WERI-Rb-1 (cell line): Measurements from ENCODE around the gene KDM4B.

Source experiments
- DNase-seq: peaks from one replicate; pipeline ENCODE4 v3.0.0-alpha.2; 2020
- H3K27ac ChIP-seq: fragments of 250-450 bp; sonication (Bioruptor Pico); 2 replicates; pipeline ENCODE4 v1.5.1; 2020; ENCODE audit warnings: mild to moderate bottlenecking, moderate library complexity
- H3K27me3 ChIP-seq: fragments of 250-450 bp; sonication (Bioruptor Pico); 2 replicates; pipeline ENCODE4 v1.5.1; 2021; ENCODE audit warnings: mild to moderate bottlenecking, low read depth, moderate library complexity; ENCODE audit not compliant: insufficient read depth, severe bottlenecking
- H3K36me3 ChIP-seq: fragments of 250-450 bp; sonication (Bioruptor Pico); 2 replicates; pipeline ENCODE4 v1.5.1; 2020; ENCODE audit warnings: mild to moderate bottlenecking, moderate library complexity
- H3K4me3 ChIP-seq: 2 replicates; pipeline ENCODE4 v1.5.1; 2011; ENCODE audit warnings: low read depth, mild to moderate bottlenecking, control low read depth, low read length
- H3K9me3 ChIP-seq: fragments of 250-450 bp; sonication (Bioruptor Pico); 2 replicates; pipeline ENCODE4 v1.5.1; 2021; ENCODE audit warnings: mild to moderate bottlenecking, moderate library complexity; ENCODE audit not compliant: severe bottlenecking
- TF ChIP-seq, protein P1 (sequence below): IDR thresholded peaks from 2 replicates; pipeline ENCODE4 v1.5.1; 2011; ENCODE audit warnings: low read depth, mild to moderate bottlenecking, control low read depth, inconsistent platforms, low read length

Gene KDM4B

DNA sequence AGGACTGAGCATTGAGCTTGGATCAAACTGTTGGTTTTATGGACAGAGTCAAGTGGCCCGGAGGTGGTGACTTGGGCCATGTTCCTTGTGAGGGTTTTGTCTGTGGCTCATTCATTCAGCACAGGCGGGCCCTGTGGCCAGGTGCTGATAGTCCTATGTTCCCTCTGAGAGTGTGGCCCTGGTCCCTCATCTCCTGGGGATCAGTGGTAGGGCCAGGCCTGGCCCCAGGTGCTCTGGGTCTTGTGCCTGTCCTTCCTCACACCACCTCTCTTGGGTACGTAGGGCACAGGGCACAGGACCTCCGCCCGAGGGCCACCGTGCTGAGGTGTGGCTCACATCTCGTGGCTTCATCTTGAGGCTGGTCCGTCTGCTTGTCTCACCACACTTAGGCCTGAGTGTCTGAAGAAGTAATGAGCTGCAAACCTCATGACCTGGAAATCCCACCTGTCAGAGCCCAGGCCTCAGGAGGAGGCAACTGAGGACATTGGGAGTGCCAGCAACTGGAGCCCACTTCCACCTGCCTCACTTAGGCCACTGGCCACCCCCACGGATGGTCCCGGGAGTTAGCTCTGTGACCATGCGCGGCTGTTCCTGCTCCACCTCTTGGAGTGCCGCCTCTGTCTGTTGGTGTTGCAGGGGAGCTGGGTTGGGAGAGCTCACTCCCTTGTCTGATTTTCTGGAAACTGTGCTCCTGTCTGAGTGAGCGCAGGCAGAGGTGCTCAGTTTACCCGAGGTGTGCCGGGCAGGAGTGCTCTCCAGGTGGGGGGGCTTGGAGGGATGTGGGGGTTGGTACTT, 53.4 kb downstream of the KDM4B start:
- Histone ChIP-seq H3K9me3 (no peaks in the 10 kb centered on the region), H3K27ac (no peak overlapping the region; the same call in 1 of the 2 replicates), H3K27me3 (no peaks in the 10 kb centered on the region), H3K36me3 (peaks cover 29% of the 10 kb centered on the region), H3K4me3 (no peak overlapping the region)
- TF ChIP-seq, protein P1, sequence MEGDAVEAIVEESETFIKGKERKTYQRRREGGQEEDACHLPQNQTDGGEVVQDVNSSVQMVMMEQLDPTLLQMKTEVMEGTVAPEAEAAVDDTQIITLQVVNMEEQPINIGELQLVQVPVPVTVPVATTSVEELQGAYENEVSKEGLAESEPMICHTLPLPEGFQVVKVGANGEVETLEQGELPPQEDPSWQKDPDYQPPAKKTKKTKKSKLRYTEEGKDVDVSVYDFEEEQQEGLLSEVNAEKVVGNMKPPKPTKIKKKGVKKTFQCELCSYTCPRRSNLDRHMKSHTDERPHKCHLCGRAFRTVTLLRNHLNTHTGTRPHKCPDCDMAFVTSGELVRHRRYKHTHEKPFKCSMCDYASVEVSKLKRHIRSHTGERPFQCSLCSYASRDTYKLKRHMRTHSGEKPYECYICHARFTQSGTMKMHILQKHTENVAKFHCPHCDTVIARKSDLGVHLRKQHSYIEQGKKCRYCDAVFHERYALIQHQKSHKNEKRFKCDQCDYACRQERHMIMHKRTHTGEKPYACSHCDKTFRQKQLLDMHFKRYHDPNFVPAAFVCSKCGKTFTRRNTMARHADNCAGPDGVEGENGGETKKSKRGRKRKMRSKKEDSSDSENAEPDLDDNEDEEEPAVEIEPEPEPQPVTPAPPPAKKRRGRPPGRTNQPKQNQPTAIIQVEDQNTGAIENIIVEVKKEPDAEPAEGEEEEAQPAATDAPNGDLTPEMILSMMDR = no peak
- no peak for DNase-seq

DNA sequence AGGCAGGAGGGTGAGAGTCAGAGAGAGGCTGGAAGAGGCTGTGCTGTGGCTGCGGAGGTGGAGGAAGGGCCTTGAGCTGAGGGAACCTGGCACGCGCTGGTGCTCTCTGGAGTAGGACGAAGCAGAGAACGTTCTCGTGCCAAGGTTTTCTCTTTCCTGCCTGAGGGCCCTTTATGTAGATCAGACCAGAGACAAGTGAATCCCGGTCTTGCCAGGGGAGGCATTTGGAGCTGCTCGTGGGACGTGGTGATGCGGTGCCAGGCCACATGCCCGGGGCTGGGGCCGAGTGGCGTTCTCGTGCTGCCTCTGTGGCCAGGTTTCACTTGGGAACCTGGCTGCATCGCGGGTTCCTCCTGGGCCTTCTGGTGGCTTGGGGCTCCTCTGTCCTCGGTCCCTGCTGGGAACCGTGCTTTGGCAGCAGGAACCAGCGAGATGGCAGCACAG, 54.2 kb downstream of the KDM4B start:
- TF ChIP-seq, protein P1 = no peak
- DNase-seq = no peak
- Histone ChIP-seq H3K27me3 (no peaks in the 10 kb centered on the region), H3K9me3 (no peaks in the 10 kb centered on the region), H3K27ac (peak overlapping the region; percentile 45), H3K4me3 (no peak overlapping the region), H3K36me3 (peaks cover 20% of the 10 kb centered on the region)

DNA sequence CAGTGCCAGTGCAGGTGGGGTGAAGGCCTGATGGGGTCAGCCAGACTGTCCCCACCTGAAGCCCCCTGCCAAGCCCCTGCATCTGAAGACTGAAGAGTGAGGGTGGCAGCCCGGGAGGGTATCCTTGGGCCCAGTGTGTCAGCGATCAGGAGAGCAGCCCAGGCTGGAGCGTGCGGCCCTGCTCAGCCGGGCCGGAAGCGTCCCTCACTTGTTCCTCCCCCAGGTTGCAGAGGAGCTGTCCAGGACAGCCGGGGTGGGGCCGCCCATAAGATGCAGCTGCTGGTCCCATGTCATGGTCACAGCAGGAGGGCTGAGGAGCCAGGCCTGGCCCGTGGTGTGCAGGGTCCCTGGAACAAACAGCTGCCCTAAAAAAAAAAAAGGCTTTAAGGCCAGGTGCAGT, 55.4 kb downstream of the KDM4B start:
- DNase-seq = peak; percentile 62
- Histone ChIP-seq H3K4me3 (peak overlapping the region; percentile 6), H3K27ac (peak overlapping the region; percentile 85), H3K27me3 (no peaks in the 10 kb centered on the region), H3K36me3 (peaks cover 17% of the 10 kb centered on the region), H3K9me3 (no peaks in the 10 kb centered on the region)
- TF ChIP-seq, protein P1 = no peak

DNA sequence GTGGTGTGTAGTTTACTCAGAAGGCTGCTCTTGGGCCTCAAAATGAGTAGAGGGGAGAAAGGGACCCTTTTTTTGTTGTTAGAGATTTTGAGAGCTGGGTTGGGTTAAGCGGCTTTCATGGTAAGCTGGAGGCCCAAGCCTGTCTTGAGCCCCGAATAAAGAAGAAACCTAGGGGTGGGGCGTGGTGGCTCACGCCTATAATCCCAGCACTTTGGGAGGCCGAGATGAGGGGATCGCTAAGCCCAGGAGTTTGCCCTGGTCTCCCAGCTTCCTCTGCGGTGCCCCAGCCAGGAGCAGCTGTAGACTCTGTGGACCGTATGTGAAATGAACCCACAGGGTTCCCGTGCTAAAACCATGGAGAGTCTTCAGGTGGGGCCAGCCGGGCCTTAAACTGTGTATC, 56.1 kb downstream of the KDM4B start:
- H3K27ac ChIP-seq = peak overlapping the region; percentile 85

DNA sequence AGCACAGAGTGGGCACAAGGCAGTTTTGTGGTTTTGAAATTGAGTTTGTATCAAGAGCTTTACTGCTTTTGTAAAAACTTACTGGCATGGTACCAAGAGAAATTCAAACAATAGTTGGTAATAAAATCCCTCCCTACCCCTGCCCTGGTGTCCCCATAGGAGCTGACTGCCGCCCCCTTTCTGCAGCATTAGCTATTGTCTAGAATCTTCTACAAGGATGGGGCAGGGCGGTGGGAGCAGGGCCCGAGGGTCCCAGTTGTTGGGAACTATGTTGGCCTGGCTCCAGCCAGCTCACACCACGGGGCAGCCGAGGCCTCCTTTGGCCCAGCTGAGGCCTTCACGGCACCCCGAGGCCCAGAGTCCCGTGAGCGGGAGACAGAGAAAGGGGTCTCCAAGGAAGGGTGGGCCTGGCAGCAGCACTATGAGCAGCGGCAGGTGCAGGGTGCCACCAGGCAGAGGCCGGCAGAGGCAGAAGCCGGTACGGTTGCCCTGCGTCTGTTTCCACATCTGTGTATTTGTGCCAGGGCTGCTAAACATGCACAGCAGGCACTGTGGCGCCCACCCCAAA, 57.9 kb downstream of the KDM4B start:
- Histone ChIP-seq H3K27ac (no peak overlapping the region), H3K9me3 (no peaks in the 10 kb centered on the region), H3K36me3 (peaks cover 11% of the 10 kb centered on the region), H3K4me3 (no peak overlapping the region), H3K27me3 (no peaks in the 10 kb centered on the region)
- TF ChIP-seq, protein P1 = no peak
- DNase-seq = no peak

More for the DNA sequence above, 56.1 kb downstream of the KDM4B start:
- TF ChIP-seq, protein P1 = no peak
- H3K9me3 ChIP-seq = no peaks in the 10 kb centered on the region
- peak overlapping the region; percentile 6 for H3K4me3 ChIP-seq
- no peaks in the 10 kb centered on the region for H3K27me3 ChIP-seq
- peak; percentile 90 for DNase-seq
- H3K36me3 ChIP-seq = peaks cover 19% of the 10 kb centered on the region
